ENCODE results near the gene QPCTL. TPM values are rescaled to one million over a fixed set of nuclear protein-coding genes. Genes with fewer than 3 reads are reported as not detected.
A peak's percentile ranks its signal among the peaks of the same experiment; 100 is the strongest.

QPCTL gene
- total and polyA plus RNA-seq, 9 of the 15 experiments (the other 6 are each of a cell fraction or from before 2014, with no cell fraction given), result 0.99 to 31.3 (median 12.7) TPM

DNA sequence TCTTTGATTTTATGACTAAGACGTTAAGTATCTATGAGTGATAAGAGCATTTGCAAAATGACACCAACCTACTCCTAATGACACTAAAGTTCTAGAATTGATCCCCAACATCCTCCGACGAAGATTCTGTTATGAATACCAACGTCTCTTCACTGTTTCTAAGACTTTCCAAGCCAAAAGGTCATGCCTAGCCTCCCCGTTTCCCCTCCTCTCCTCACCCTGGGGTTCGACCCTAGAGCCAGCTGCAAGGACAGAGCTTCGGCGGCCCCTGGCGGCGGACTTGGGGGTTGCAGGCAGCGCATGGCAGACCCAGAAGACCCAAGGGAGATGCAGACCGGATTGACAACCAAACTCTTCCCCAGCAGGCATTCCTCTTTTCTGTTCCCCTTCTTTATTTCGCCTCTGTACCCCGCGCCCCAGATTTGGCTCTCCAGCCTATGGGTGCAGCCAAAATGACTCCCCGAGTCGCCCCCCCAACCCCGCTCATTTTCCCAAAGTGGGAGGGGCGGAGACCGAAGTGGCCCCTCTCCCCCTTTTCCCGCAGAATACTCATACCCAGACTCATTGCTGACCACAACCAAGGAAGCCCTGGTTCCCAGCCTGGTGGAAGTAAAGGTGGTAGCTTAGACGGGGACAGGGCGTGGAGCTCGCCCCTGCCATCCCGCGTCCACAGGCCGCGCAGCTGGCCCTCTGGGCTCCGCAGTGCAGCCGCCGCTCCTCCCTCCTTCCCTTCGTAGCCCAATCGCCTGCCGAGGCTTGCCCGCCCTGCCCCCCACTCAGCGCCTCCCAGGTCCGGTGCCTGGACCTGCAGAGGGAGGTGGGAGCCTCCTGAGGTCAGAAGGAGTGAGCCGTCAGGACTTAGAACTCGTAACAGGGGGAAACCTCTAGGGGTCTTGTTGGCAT lies 49.2 kb upstream of the QPCTL start (continued):
- peak; percentile 43 for TF ChIP-seq CTBP1 (IDR thresholded peaks at IDR 0.05; ENCODE audit: borderline replicate concordance)
- TF ChIP-seq BRF1 (IDR thresholded peaks at IDR 0.05; ENCODE audit: borderline replicate concordance, extremely low read depth, insufficient read length), result no peak
- no peak for TF ChIP-seq SMAD2 (IDR thresholded peaks at IDR 0.05; ENCODE audit: low read depth, low read length)
- TF ChIP-seq EHMT2 (IDR thresholded peaks at IDR 0.05), result 0 out of 2 replicates have a peak, but pooled peaks have one; percentile 31
- peak; percentile 81 for TF ChIP-seq MYC (IDR thresholded peaks at IDR 0.05; ENCODE audit: low read depth, low read length)
- no peak for TF ChIP-seq MYC (CRISPR knock-in tag; IDR thresholded peaks at IDR 0.05; ENCODE audit: borderline replicate concordance, low read depth)
- TF ChIP-seq HNRNPH1 (optimal IDR thresholded peaks at IDR 0.05; ENCODE audit: low read depth, low read length), result no peak
- TF ChIP-seq, protein P1, sequence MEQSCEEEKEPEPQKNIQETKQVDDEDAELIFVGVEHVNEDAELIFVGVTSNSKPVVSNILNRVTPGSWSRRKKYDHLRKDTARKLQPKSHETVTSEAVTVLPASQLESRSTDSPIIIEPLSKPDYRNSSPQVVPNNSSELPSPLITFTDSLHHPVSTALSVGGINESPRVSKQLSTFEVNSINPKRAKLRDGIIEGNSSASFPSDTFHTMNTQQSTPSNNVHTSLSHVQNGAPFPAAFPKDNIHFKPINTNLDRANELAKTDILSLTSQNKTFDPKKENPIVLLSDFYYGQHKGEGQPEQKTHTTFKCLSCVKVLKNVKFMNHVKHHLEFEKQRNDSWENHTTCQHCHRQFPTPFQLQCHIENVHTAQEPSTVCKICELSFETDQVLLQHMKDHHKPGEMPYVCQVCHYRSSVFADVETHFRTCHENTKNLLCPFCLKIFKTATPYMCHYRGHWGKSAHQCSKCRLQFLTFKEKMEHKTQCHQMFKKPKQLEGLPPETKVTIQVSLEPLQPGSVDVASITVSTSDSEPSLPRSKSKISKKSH (CRISPR knock-in tag; IDR thresholded peaks at IDR 0.05), result no peak
- TF ChIP-seq POLR2AphosphoS2 (IDR thresholded peaks at IDR 0.05; ENCODE audit: low read length), result no peak
- TF ChIP-seq, protein P2, sequence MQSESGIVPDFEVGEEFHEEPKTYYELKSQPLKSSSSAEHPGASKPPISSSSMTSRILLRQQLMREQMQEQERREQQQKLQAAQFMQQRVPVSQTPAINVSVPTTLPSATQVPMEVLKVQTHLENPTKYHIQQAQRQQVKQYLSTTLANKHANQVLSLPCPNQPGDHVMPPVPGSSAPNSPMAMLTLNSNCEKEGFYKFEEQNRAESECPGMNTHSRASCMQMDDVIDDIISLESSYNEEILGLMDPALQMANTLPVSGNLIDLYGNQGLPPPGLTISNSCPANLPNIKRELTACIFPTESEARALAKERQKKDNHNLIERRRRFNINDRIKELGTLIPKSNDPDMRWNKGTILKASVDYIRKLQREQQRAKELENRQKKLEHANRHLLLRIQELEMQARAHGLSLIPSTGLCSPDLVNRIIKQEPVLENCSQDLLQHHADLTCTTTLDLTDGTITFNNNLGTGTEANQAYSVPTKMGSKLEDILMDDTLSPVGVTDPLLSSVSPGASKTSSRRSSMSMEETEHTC (IDR thresholded peaks at IDR 0.05), result no peak
- TF ChIP-seq CBX8 (IDR thresholded peaks at IDR 0.05; ENCODE audit: borderline replicate concordance, extremely low read depth, low read depth, low read length, poor library complexity, severe bottlenecking), result no peak
- peak; percentile 31 to 85; a peak in 3 of 4 replicates for TF ChIP-seq MAZ (CRISPR knock-in tag; conservative IDR thresholded peaks at IDR 0.05 in 1 of 2, IDR thresholded peaks at IDR 0.05 in 1 of 2)
- TF ChIP-seq, protein P3, sequence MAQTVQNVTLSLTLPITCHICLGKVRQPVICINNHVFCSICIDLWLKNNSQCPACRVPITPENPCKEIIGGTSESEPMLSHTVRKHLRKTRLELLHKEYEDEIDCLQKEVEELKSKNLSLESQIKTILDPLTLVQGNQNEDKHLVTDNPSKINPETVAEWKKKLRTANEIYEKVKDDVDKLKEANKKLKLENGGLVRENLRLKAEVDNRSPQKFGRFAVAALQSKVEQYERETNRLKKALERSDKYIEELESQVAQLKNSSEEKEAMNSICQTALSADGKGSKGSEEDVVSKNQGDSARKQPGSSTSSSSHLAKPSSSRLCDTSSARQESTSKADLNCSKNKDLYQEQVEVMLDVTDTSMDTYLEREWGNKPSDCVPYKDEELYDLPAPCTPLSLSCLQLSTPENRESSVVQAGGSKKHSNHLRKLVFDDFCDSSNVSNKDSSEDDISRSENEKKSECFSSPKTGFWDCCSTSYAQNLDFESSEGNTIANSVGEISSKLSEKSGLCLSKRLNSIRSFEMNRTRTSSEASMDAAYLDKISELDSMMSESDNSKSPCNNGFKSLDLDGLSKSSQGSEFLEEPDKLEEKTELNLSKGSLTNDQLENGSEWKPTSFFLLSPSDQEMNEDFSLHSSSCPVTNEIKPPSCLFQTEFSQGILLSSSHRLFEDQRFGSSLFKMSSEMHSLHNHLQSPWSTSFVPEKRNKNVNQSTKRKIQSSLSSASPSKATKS (CRISPR knock-in tag; IDR thresholded peaks at IDR 0.05), result no peak
- TF ChIP-seq ZNF175 (CRISPR knock-in tag; IDR thresholded peaks at IDR 0.05; ENCODE audit: low read depth), result no peak
- TF ChIP-seq FOXJ3 (CRISPR knock-in tag; IDR thresholded peaks at IDR 0.05), result no peak
- TF ChIP-seq, protein P4, sequence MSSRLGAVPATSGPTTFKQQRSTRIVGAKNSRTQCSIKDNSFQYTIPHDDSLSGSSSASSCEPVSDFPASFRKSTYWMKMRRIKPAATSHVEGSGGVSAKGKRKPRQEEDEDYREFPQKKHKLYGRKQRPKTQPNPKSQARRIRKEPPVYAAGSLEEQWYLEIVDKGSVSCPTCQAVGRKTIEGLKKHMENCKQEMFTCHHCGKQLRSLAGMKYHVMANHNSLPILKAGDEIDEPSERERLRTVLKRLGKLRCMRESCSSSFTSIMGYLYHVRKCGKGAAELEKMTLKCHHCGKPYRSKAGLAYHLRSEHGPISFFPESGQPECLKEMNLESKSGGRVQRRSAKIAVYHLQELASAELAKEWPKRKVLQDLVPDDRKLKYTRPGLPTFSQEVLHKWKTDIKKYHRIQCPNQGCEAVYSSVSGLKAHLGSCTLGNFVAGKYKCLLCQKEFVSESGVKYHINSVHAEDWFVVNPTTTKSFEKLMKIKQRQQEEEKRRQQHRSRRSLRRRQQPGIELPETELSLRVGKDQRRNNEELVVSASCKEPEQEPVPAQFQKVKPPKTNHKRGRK (tag; IDR thresholded peaks at IDR 0.05), result no peak
- TF ChIP-seq, protein P5, sequence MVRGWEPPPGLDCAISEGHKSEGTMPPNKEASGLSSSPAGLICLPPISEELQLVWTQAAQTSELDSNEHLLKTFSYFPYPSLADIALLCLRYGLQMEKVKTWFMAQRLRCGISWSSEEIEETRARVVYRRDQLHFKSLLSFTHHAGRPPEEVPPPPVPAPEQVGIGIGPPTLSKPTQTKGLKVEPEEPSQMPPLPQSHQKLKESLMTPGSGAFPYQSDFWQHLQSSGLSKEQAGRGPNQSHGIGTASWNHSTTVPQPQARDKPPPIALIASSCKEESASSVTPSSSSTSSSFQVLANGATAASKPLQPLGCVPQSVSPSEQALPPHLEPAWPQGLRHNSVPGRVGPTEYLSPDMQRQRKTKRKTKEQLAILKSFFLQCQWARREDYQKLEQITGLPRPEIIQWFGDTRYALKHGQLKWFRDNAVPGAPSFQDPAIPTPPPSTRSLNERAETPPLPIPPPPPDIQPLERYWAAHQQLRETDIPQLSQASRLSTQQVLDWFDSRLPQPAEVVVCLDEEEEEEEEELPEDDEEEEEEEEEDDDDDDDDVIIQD (CRISPR knock-in tag; IDR thresholded peaks at IDR 0.05), result no peak
- no peak for TF ChIP-seq FOS (IDR thresholded peaks at IDR 0.05; ENCODE audit: extremely low read depth, insufficient read length)

All from K562 (cell line).